Skeletal muscle tissue (tissue), 4 donors: ENCODE results near the gene MYBPC1. TPM values are rescaled to one million over a fixed set of nuclear protein-coding genes. Genes with fewer than 3 reads are reported as not detected.
"Not testable (repeated sequence)": the region's sequence is repeated elsewhere in the genome, so short reads cannot be mapped to it uniquely, and the experiment has no call there.

Experiments used
- H3K27ac ChIP-seq: one replicate; pipeline ENCODE4 v1.7.0; 2013; ENCODE audit warnings: mild to moderate bottlenecking, low read depth, low read length, inconsistent platforms
- H3K27me3 ChIP-seq, 3 donors: one replicate each; pipeline ENCODE4 v1.7.0; 2013; ENCODE audit warnings: low read length in 3 of 3; ENCODE audit not compliant: control insufficient read depth in 3 of 3, insufficient read depth in 3 of 3
- H3K36me3 ChIP-seq, 3 donors: one replicate each; pipeline ENCODE4 v1.7.0; 2013; ENCODE audit warnings: low read length in 3 of 3; ENCODE audit not compliant: control insufficient read depth in 3 of 3, insufficient read depth in 3 of 3
- H3K4me1 ChIP-seq, 3 donors: one replicate each; pipeline ENCODE4 v1.7.0; 2013; ENCODE audit warnings: low read length in 3 of 3, mild to moderate bottlenecking in 3 of 3; ENCODE audit not compliant: control insufficient read depth in 3 of 3, insufficient read depth in 3 of 3
- H3K4me3 ChIP-seq, 3 donors: one replicate each; pipeline ENCODE4 v1.7.0; 2013; ENCODE audit warnings: low read length in 3 of 3
- H3K9ac ChIP-seq, 3 donors: one replicate each; pipeline ENCODE4 v1.7.0; 2013; ENCODE audit warnings: low read length in 3 of 3, mild to moderate bottlenecking in 3 of 3, moderate library complexity in 2 of 3, low read depth in 1 of 3
- H3K9me3 ChIP-seq, 3 donors: one replicate each; pipeline ENCODE4 v1.7.0; 2013; ENCODE audit warnings: low read length in 3 of 3; ENCODE audit not compliant: control insufficient read depth in 3 of 3
- total RNA-seq: library from RNA; depleted of rRNA; stranded (reverse); fragments of >200 nt; gene quantifications from one replicate; pipeline ENCODE4 v1.2.3, GENCODE V29; 2014
- donor health status: Osteomylitis.

The MYBPC1 gene
- total RNA-seq, 1 donor from 2014 or later: 2,201 TPM

GRCh38 chr12:101648195-101648594, 53.4 kb downstream of the MYBPC1 start:
- no peak overlapping the region for H3K27ac ChIP-seq
- peaks cover 72 to 91% (median 79%) of the 10 kb centered on the region in 3 donors for H3K36me3 ChIP-seq
- no peaks in the 10 kb centered on the region for H3K27me3 ChIP-seq
- H3K4me3 ChIP-seq: no peak overlapping the region
- H3K9me3 ChIP-seq: no peaks in the 10 kb centered on the region
- no peak overlapping the region for H3K9ac ChIP-seq
- no peaks in the 10 kb centered on the region for H3K4me1 ChIP-seq

- peak overlapping the region; percentile 43 for H3K27ac ChIP-seq
These were observed 55.8 kb downstream of the MYBPC1 start for GRCh38 chr12:101650346-101651117.

GRCh38 chr12:101653030-101653429, 58.3 kb downstream of the MYBPC1 start:
- no peaks in the 10 kb centered on the region for H3K4me1 ChIP-seq
- peaks cover 60 to 92% (median 70%) of the 10 kb centered on the region in 3 donors for H3K36me3 ChIP-seq
- no peak overlapping the region for H3K27ac ChIP-seq
- no peak overlapping the region for H3K9ac ChIP-seq
- no peaks in the 10 kb centered on the region for H3K9me3 ChIP-seq
- H3K4me3 ChIP-seq: no peak overlapping the region
- no peaks in the 10 kb centered on the region for H3K27me3 ChIP-seq

More at GRCh38 chr12:101650346-101651117, 55.8 kb downstream of the MYBPC1 start:
- Histone ChIP-seq H3K9ac (no peak overlapping the region), H3K9me3 (no peaks in the 10 kb centered on the region), H3K4me3 (no peak overlapping the region), H3K36me3 (peaks cover 77 to 95% (median 82%) of the 10 kb centered on the region in 3 donors), H3K4me1 (no peaks in the 10 kb centered on the region), H3K27me3 (no peaks in the 10 kb centered on the region)

- Histone ChIP-seq H3K4me1 (no peaks in the 10 kb centered on the region), H3K27ac (no peak overlapping the region), H3K9ac (no peak overlapping the region), H3K9me3 (no peaks in the 10 kb centered on the region), H3K4me3 (no peak overlapping the region), H3K36me3 (peaks cover 56 to 92% (median 66%) of the 10 kb centered on the region in 3 donors), H3K27me3 (no peaks in the 10 kb centered on the region)
These were observed 58.7 kb downstream of the MYBPC1 start for GRCh38 chr12:101653503-101653902.

GRCh38 chr12:101654442-101654841, 59.7 kb downstream of the MYBPC1 start:
- no peak overlapping the region for H3K4me3 ChIP-seq
- peak overlapping the region in 2 of 3 donors; percentile 4 to 40 for H3K9ac ChIP-seq
- peaks cover 53 to 93% (median 59%) of the 10 kb centered on the region in 3 donors for H3K36me3 ChIP-seq
- H3K9me3 ChIP-seq: no peaks in the 10 kb centered on the region
- H3K4me1 ChIP-seq: no peaks in the 10 kb centered on the region
- no peaks in the 10 kb centered on the region for H3K27me3 ChIP-seq
- H3K27ac ChIP-seq: no peak overlapping the region

GRCh38 chr12:101655393-101655792, 60.6 kb downstream of the MYBPC1 start:
- peaks cover 51 to 93% (median 56%) of the 10 kb centered on the region in 3 donors for H3K36me3 ChIP-seq
- no peaks in the 10 kb centered on the region for H3K27me3 ChIP-seq
- H3K9me3 ChIP-seq: no peaks in the 10 kb centered on the region
- H3K27ac ChIP-seq: no peak overlapping the region
- no peak overlapping the region for H3K4me3 ChIP-seq
- H3K9ac ChIP-seq: no peak overlapping the region
- H3K4me1 ChIP-seq: no peaks in the 10 kb centered on the region

- H3K36me3 ChIP-seq: peaks cover 51 to 83% (median 55%) of the 10 kb centered on the region in 3 donors
- H3K9me3 ChIP-seq, H3K4me3 ChIP-seq, H3K9ac ChIP-seq, H3K4me1 ChIP-seq, H3K27me3 ChIP-seq: not testable (repeated sequence)
- peak overlapping the region; percentile 9 for H3K27ac ChIP-seq
These were observed 65.9 kb downstream of the MYBPC1 start for GRCh38 chr12:101660662-101661061.

GRCh38 chr12:101663298-101663697, 68.5 kb downstream of the MYBPC1 start:
- Histone ChIP-seq H3K9me3 (no peaks in the 10 kb centered on the region), H3K27me3 (no peaks in the 10 kb centered on the region), H3K36me3 (peaks cover 59 to 83% (median 73%) of the 10 kb centered on the region in 3 donors), H3K4me3 (no peak overlapping the region), H3K9ac (no peak overlapping the region), H3K4me1 (peaks cover 0 to 8% (median 2%) of the 10 kb centered on the region in 3 donors), H3K27ac (no peak overlapping the region)

- H3K36me3 ChIP-seq: peaks cover 64 to 82% (median 76%) of the 10 kb centered on the region in 3 donors
- H3K4me1 ChIP-seq: peaks cover 2 to 13% (median 5%) of the 10 kb centered on the region in 3 donors
- no peaks in the 10 kb centered on the region for H3K9me3 ChIP-seq
- no peak overlapping the region for H3K4me3 ChIP-seq
- H3K27ac ChIP-seq: no peak overlapping the region
- no peaks in the 10 kb centered on the region for H3K27me3 ChIP-seq
- H3K9ac ChIP-seq: no peak overlapping the region
These were observed 70.2 kb downstream of the MYBPC1 start for GRCh38 chr12:101664992-101665391.

- Histone ChIP-seq H3K4me1 (peaks cover 0 to 14% (median 5%) of the 10 kb centered on the region in 3 donors), H3K27me3 (no peaks in the 10 kb centered on the region), H3K27ac (peak overlapping the region; percentile 16), H3K4me3 (no peak overlapping the region), H3K36me3 (peaks cover 61 to 82% (median 80%) of the 10 kb centered on the region in 3 donors), H3K9me3 (no peaks in the 10 kb centered on the region), H3K9ac (peak overlapping the region in 1 of 3 donors; percentile 26)
These were observed 71.4 kb downstream of the MYBPC1 start for GRCh38 chr12:101666052-101666728.
